Nasal cavity respiratory epithelium epithelial cell of viscerocranial mucosa (primary cell): Measurements from ENCODE around the gene PLBD2. TPM values are rescaled to one million over a fixed set of nuclear protein-coding genes. Genes with fewer than 3 reads are reported as not detected.

Experiments
- total RNA-seq: library from RNA; depleted of rRNA; stranded (reverse); fragments of >200 nt; gene quantifications from 2 replicates; pipeline ENCODE4 v1.2.3, GENCODE V29; 2014

Gene PLBD2
- total RNA-seq, result 8.5 and 37.7 TPM in 2 replicates

GRCh38 chr12:113358381-113359132, at the start of gene PLBD2:
PLBD2 (plus strand) TSS chr12:113358587; CDS start chr12:113358601, 14 bp downstream.

GRCh38 chr12:113334786-113335539, 23.4 kb upstream of the PLBD2 start, which contains the start of gene SLC8B1:
SLC8B1 (minus strand) TSS chr12:113335109; CDS start chr12:113332878, 2,231 bp downstream.

GRCh38 chr12:113403435-113404415, 45.3 kb downstream of the PLBD2 start, which contains the start of gene SDS:
SDS (minus strand) TSS chr12:113403887; CDS start chr12:113399708, 4,179 bp downstream.

GRCh38 chr12:113422030-113422885, 63.9 kb downstream of the PLBD2 start, which contains the start of gene SDSL:
SDSL (plus strand) TSS chr12:113422380; CDS start chr12:113427983, 5,603 bp downstream.

Other genes starting within 250 kb of the PLBD2 start
- gene RASAL1, start 222.8 kb upstream of the PLBD2 start, total RNA-seq, result 0.68 and 1.8 TPM in 2 replicates
- gene CFAP73, start 208.9 kb upstream of the PLBD2 start, total RNA-seq, result not detected in 2 replicates
- 41.0 and 46.9 TPM in 2 replicates for gene DDX54, start 173.1 kb upstream of the PLBD2 start, total RNA-seq
- 18.5 and 30.8 TPM in 2 replicates for gene RITA1, start 172.9 kb upstream of the PLBD2 start, total RNA-seq
- gene TPCN1, start 137.1 kb upstream of the PLBD2 start, total RNA-seq, result 7.9 and 32.4 TPM in 2 replicates
- 14.7 and 27.1 TPM in 2 replicates for gene SLC8B1, start 23.5 kb upstream of the PLBD2 start, total RNA-seq
- not detected in 2 replicates for gene SDS, start 45.3 kb downstream of the PLBD2 start, total RNA-seq
- gene SDSL, start 63.8 kb downstream of the PLBD2 start, total RNA-seq, result 7.4 and 9.6 TPM in 2 replicates
- gene LHX5, start 113.3 kb downstream of the PLBD2 start, total RNA-seq, result under 0.01 and 0.34 TPM in 2 replicates